SK-N-SH (cell line): ENCODE data around the gene IGFALS. TPM values are rescaled to one million over a fixed set of nuclear protein-coding genes. Genes with fewer than 3 reads are reported as not detected.

Experiments used
- CTCF ChIA-PET: fragments of 300-600, 350-600 bp; formaldehyde crosslinking; extraction: SDS; loops from one replicate; lab custom pipeline; 2021; lab: Yijun Ruan, JAX
- POLR2A ChIA-PET: fragments of 350-600 bp; sonication (Branson Sonifier 250); formaldehyde crosslinking; extraction: SDS; loops from one replicate; lab custom pipeline; 2020; ENCODE audit warnings: antibody characterized with exemption, inconsistent platforms; lab: Yijun Ruan, JAX
- DNase-seq: peaks from one replicate; pipeline ENCODE4 v3.0.0; 2012
- H2AFZ ChIP-seq: fragments of 200-600 bp; sonication (generic); 2 replicates; pipeline ENCODE4 v1.8.1; 2016; ENCODE audit warnings: antibody characterized with exemption, mild to moderate bottlenecking, low read depth
- H3F3A ChIP-seq: fragments of 200-600 bp; sonication (generic); replicated peaks from 2 replicates; pipeline ENCODE3; 2016; ENCODE audit warnings: antibody characterized with exemption, mild to moderate bottlenecking; ENCODE audit not compliant: insufficient read depth
- H3K27ac ChIP-seq, 2 experiments: fragments of 200-500 bp in 1 of 2; fragments of 200-600 bp in 1 of 2; sonication (Bioruptor generic) in 1 of 2; sonication (generic), shearing (Covaris generic) in 1 of 2; 2 replicates each; pipeline versions ENCODE4 v1.5.1 to v1.6.1; 2014 to 2016; ENCODE audit warnings: low read depth in 2 of 2, inconsistent platforms in 1 of 2, low read length in 1 of 2, mild to moderate bottlenecking in 1 of 2, mixed read lengths in 1 of 2
- H3K27me3 ChIP-seq: fragments of 200-600 bp; sonication (generic), shearing (Covaris generic); 2 replicates; pipeline ENCODE4 v1.6.1; 2016; ENCODE audit warnings: mixed run types; ENCODE audit not compliant: insufficient read depth
- H3K36me3 ChIP-seq, 2 experiments: fragments of 200-500 bp in 1 of 2; fragments of 200-600 bp in 1 of 2; sonication (Bioruptor generic) in 1 of 2; sonication (generic) in 1 of 2; replicated peaks in 1 of 2; 2 replicates each; pipeline versions ENCODE3 to v1.5.1; 2014 to 2016; ENCODE audit warnings: low read length in 1 of 2, mild to moderate bottlenecking in 1 of 2; ENCODE audit not compliant: insufficient read depth in 2 of 2, control insufficient read depth in 1 of 2
- H3K4me1 ChIP-seq, 2 experiments: fragments of 200-500 bp in 1 of 2; fragments of 200-600 bp in 1 of 2; sonication (Bioruptor generic) in 1 of 2; sonication (generic), shearing (Covaris generic) in 1 of 2; 2 replicates each; pipeline versions ENCODE4 v1.5.1 to v1.6.1; 2014 to 2016; ENCODE audit warnings: low read depth in 1 of 2, low read length in 1 of 2, mixed run types in 1 of 2; ENCODE audit not compliant: insufficient read depth in 2 of 2, control insufficient read depth in 1 of 2
- H3K4me2 ChIP-seq: fragments of 200-600 bp; sonication (generic), shearing (Covaris generic); 2 replicates; pipeline ENCODE4 v1.6.1; 2017; ENCODE audit warnings: mixed run types
- H3K4me3 ChIP-seq, 2 experiments: fragments of 200-500 bp in 1 of 2; fragments of 200-600 bp in 1 of 2; sonication (Bioruptor generic) in 1 of 2; sonication (generic), shearing (Covaris generic) in 1 of 2; 2 replicates each; pipeline versions ENCODE4 v1.5.1 to v1.8.1; 2014 to 2016; ENCODE audit warnings: low read depth in 2 of 2, inconsistent platforms in 1 of 2, low read length in 1 of 2, mild to moderate bottlenecking in 1 of 2, mixed read lengths in 1 of 2, moderate library complexity in 1 of 2
- H3K79me2 ChIP-seq: fragments of 200-600 bp; sonication (generic); 2 replicates; pipeline ENCODE4 v1.8.1; 2017; ENCODE audit warnings: mild to moderate bottlenecking; ENCODE audit not compliant: insufficient read depth
- H3K9ac ChIP-seq: fragments of 200-600 bp; sonication (generic); 2 replicates; pipeline ENCODE4 v1.6.1; 2017; ENCODE audit warnings: mixed run types
- H3K9me2 ChIP-seq: fragments of 200-600 bp; sonication (generic); 2 replicates; pipeline ENCODE4 v1.6.1; 2017; ENCODE audit warnings: mixed run types
- H3K9me3 ChIP-seq: fragments of 200-600 bp; sonication (generic); 2 replicates; pipeline ENCODE4 v1.6.1; 2017; ENCODE audit warnings: mixed run types, mild to moderate bottlenecking, moderate library complexity
- H4K20me1 ChIP-seq: fragments of 200-600 bp; sonication (generic); 2 replicates; pipeline ENCODE4 v1.6.1; 2017; ENCODE audit warnings: mild to moderate bottlenecking, mixed run types; ENCODE audit not compliant: insufficient read depth
- NFIC ChIP-seq: IDR thresholded peaks from 2 replicates; pipeline ENCODE4 v1.4.0; 2012; ENCODE audit warnings: borderline replicate concordance
- PBX3 ChIP-seq: IDR thresholded peaks from 2 replicates; pipeline ENCODE4; 2012
- POLR2AphosphoS5 ChIP-seq: IDR thresholded peaks from 2 replicates; pipeline ENCODE4 v1.6.1; 2012; ENCODE audit warnings: low read depth, low read length
- RCOR1 ChIP-seq: fragments of 150-350 bp; IDR thresholded peaks from 2 replicates; pipeline ENCODE4 v1.6.1; 2017; ENCODE audit warnings: antibody characterized with exemption, low read length
- TAF1 ChIP-seq: IDR thresholded peaks from 2 replicates; pipeline ENCODE4 v1.6.1; 2012; ENCODE audit warnings: low read depth, mild to moderate bottlenecking, low read length, moderate library complexity, borderline replicate concordance
- TCF12 ChIP-seq: IDR thresholded peaks from 2 replicates; pipeline ENCODE4 v1.4.0; 2012
- YY1 ChIP-seq: IDR thresholded peaks from 2 replicates; pipeline ENCODE4 v1.4.0; 2012; ENCODE audit warnings: low read depth, mild to moderate bottlenecking
- ZBTB33 ChIP-seq: IDR thresholded peaks from 2 replicates; pipeline ENCODE4 v1.4.0; 2012; ENCODE audit warnings: low read depth, borderline replicate concordance
- WGBS: methylation state at CpG from one replicate; pipeline ENCODE4 v1.1.6; 2017; ENCODE audit warnings: low lambda C conversion rate; 5-methylcytosine and 5-hydroxymethylcytosine counted together
- polyA plus RNA-seq, 3 experiments: library from polyadenylated mRNA; depleted of rRNA; stranded (reverse); fragments of >200 nt; gene quantifications; 2 replicates each; pipeline ENCODE4 v1.2.3, GENCODE V29; 2012

The IGFALS gene
- polyA plus RNA-seq, 1 of the 3 experiments (the other 2 are of a cell fraction) = 0.02 TPM

DNA sequence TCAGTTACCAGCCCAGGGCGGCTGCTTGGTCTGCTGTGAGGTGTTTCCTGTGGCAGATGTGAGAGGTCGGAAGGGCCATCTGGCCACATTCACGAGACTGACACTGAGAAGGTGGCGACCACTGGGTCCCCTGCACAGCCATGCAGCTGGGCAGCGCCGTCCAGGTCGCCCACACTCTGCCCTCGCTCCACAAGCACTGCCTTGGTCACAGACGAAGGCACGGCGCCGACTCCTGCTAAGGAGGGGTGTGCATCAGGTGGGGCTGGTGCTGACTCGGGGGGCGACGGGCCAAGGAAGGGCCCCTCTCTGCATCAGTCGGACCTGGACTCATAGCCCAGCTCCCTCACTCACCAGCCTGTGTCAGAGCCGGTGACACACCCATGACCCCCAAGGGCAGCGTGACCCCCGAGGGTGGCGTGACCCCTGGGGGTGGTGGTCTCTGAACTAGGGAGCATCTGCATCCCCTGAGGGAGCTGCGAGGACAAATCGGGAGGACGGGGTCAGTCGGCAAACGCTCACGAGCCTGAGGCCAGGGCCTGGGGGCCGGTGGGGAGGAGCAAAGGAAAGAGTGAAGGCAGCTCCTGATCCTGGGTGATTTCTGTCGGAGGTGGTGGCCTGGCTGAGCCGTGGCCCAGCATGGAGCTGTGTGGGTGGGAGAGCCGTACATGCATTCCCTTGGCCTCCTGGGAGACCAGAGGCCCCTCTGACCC is 52.6 kb downstream of the IGFALS start:
- no peak overlapping the region for H3K4me3 ChIP-seq
- no peak for TF ChIP-seq PBX3
- TF ChIP-seq TAF1 = no peak
- no peak for TF ChIP-seq TCF12
- TF ChIP-seq POLR2AphosphoS5 = no peak
- TF ChIP-seq ZBTB33 = no peak
- TF ChIP-seq NFIC = no peak
- no peak for TF ChIP-seq RCOR1
- TF ChIP-seq YY1 = no peak
- H3K36me3 ChIP-seq = peaks cover 0 to 33% of the 10 kb centered on the region in 2 experiments
- no peak overlapping the region for H3K9ac ChIP-seq
- no peak overlapping the region for H3K27ac ChIP-seq
- peaks cover 33% of the 10 kb centered on the region for H3F3A ChIP-seq
- POLR2A ChIA-PET = no interaction called here
- 95% methylated on average over 24 of the region's 30 CpGs for WGBS
- H3K9me2 ChIP-seq = no peaks in the 10 kb centered on the region
- no peaks in the 10 kb centered on the region for H3K9me3 ChIP-seq
- no peak overlapping the region for H3K4me2 ChIP-seq
- H2AFZ ChIP-seq = no peak overlapping the region
- CTCF ChIA-PET = interaction anchor here (1.1 kb wide), 1 partner anchor 17 kb away, joined by 3 read pairs; no protein-coding TSS in a partner anchor
- H3K27me3 ChIP-seq = no peaks in the 10 kb centered on the region
- no peaks in the 10 kb centered on the region for H3K4me1 ChIP-seq
- DNase-seq = no peak
- H3K79me2 ChIP-seq = 0 out of 2 replicates have a peak, but pooled peaks cover 4% of the 10 kb centered on the region
- no peaks in the 10 kb centered on the region for H4K20me1 ChIP-seq

Other genes starting within 250 kb of the IGFALS start
- gene IFT140, start 181.6 kb downstream of the IGFALS start, polyA plus RNA-seq (2012; rRNA removed) = 13.5 and 19.3 TPM in 2 replicates
- gene CRAMP1, start 181.3 kb downstream of the IGFALS start, polyA plus RNA-seq (2012; rRNA removed) = 7.6 and 9.5 TPM in 2 replicates
- 36.9 and 67.4 TPM in 2 replicates for gene JPT2, start 115.4 kb downstream of the IGFALS start, polyA plus RNA-seq (2012; rRNA removed)
- gene MAPK8IP3, start 87.5 kb downstream of the IGFALS start, polyA plus RNA-seq (2012; rRNA removed) = 53.6 and 57.3 TPM in 2 replicates
- gene NME3, start 22.2 kb downstream of the IGFALS start, polyA plus RNA-seq (2012; rRNA removed) = 77.2 and 80.4 TPM in 2 replicates
- gene EME2, start 20.9 kb downstream of the IGFALS start, polyA plus RNA-seq (2012; rRNA removed) = 10.1 and 15.8 TPM in 2 replicates
- gene MRPS34, start 20.6 kb downstream of the IGFALS start, polyA plus RNA-seq (2012; rRNA removed) = 127 and 156 TPM in 2 replicates
- 40.6 and 41.6 TPM in 2 replicates for gene SPSB3, start 11.1 kb downstream of the IGFALS start, polyA plus RNA-seq (2012; rRNA removed)
- gene NUBP2, start 10.7 kb downstream of the IGFALS start, polyA plus RNA-seq (2012; rRNA removed) = 73.2 and 75.4 TPM in 2 replicates
- 119 and 138 TPM in 2 replicates for gene HAGH, start 33.1 kb upstream of the IGFALS start, polyA plus RNA-seq (2012; rRNA removed)
- gene FAHD1, start 33.5 kb upstream of the IGFALS start, polyA plus RNA-seq (2012; rRNA removed) = 58.2 and 59.0 TPM in 2 replicates
- gene MEIOB, start 78.5 kb upstream of the IGFALS start, polyA plus RNA-seq (2012; rRNA removed) = 0.05 TPM in 1 of 2 replicates, not detected in the other
- gene HS3ST6, start 124.7 kb upstream of the IGFALS start, polyA plus RNA-seq (2012; rRNA removed) = 0.03 TPM in 1 of 2 replicates, not detected in the other
- gene MSRB1, start 149.5 kb upstream of the IGFALS start, polyA plus RNA-seq (2012; rRNA removed) = 30.1 and 31.4 TPM in 2 replicates
- not detected in 2 replicates for gene RPL3L, start 161.0 kb upstream of the IGFALS start, polyA plus RNA-seq (2012; rRNA removed)
- 251 and 468 TPM in 2 replicates for gene NDUFB10, start 165.8 kb upstream of the IGFALS start, polyA plus RNA-seq (2012; rRNA removed)
- gene RPS2, start 171.1 kb upstream of the IGFALS start, polyA plus RNA-seq (2012; rRNA removed) = 4,622 and 6,384 TPM in 2 replicates
- gene RNF151, start 173.2 kb upstream of the IGFALS start, polyA plus RNA-seq (2012; rRNA removed) = 0.07 TPM in 1 of 2 replicates, not detected in the other
- 36.7 and 37.1 TPM in 2 replicates for gene TBL3, start 178.3 kb upstream of the IGFALS start, polyA plus RNA-seq (2012; rRNA removed)
- gene NOXO1, start 187.8 kb upstream of the IGFALS start, polyA plus RNA-seq (2012; rRNA removed) = 0.19 and 0.21 TPM in 2 replicates
- gene GFER, start 190.5 kb upstream of the IGFALS start, polyA plus RNA-seq (2012; rRNA removed) = 13.3 and 20.4 TPM in 2 replicates
- gene SYNGR3, start 196.3 kb upstream of the IGFALS start, polyA plus RNA-seq (2012; rRNA removed) = 10.7 and 10.8 TPM in 2 replicates
- 38.1 and 47.8 TPM in 2 replicates for gene ZNF598, start 216.1 kb upstream of the IGFALS start, polyA plus RNA-seq (2012; rRNA removed)
- 0.62 and 1.1 TPM in 2 replicates for gene NPW, start 226.1 kb upstream of the IGFALS start, polyA plus RNA-seq (2012; rRNA removed)
- 45.2 and 53.8 TPM in 2 replicates for gene NHERF2, start 233.2 kb upstream of the IGFALS start, polyA plus RNA-seq (2012; rRNA removed)